GM04503 (cell line): ENCODE measurements around the gene RAET1L.
"Not testable (repeated sequence)": the region's sequence is repeated elsewhere in the genome, so short reads cannot be mapped to it uniquely, and the experiment has no call there.

Source experiments
- DNase-seq: peaks from one replicate; pipeline ENCODE4 v3.0.0-alpha.2; 2012; ENCODE audit warnings: low read depth

Gene RAET1L

GRCh38 chr6:149991472-149991795 is 33.9 kb downstream of the RAET1L start:
- not testable (repeated sequence) for DNase-seq

DNA sequence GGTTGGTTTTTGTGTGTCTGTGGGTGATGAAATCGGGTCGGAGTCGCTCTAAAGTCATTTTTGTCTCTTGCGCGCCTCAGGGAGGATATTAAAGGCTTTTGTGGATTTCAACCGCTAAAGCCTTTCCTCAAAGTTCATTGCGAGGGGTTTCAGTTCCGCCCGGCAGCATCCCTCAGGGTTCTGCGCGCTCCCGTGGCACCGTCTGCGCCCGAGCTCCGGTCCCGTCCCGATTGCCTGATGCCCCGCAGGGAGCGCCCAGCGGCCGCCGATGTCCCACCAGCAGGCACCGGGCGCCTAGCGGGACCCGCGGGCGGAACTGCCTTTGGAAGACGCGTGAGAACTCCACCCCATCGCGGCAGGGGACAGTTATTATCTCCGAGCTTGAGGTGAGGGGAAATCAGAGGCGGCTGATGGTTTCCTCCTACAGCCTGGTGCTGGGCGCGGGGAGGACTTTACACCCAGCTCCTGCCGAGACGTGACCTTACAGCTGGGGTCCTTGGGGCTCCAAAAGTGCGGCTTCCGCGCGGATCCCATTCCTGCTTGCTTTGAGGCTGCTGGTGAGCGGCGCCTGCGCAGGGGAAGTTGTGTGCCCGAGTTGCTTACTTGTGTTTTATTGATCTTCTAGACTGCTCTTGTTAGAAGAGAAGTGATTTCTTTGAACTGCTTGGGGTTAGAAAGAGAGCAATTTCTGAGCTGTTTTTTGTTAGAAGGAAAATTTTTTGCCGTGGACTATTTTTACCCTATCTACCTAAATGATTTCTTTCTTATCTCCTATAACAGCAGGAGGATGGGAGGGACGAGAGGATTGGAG is 34.5 kb downstream of the RAET1L start:
- DNase-seq, result no peak

- no peak for DNase-seq
Observed at GRCh38 chr6:149990212-149990660, 35.1 kb downstream of the RAET1L start.

DNA sequence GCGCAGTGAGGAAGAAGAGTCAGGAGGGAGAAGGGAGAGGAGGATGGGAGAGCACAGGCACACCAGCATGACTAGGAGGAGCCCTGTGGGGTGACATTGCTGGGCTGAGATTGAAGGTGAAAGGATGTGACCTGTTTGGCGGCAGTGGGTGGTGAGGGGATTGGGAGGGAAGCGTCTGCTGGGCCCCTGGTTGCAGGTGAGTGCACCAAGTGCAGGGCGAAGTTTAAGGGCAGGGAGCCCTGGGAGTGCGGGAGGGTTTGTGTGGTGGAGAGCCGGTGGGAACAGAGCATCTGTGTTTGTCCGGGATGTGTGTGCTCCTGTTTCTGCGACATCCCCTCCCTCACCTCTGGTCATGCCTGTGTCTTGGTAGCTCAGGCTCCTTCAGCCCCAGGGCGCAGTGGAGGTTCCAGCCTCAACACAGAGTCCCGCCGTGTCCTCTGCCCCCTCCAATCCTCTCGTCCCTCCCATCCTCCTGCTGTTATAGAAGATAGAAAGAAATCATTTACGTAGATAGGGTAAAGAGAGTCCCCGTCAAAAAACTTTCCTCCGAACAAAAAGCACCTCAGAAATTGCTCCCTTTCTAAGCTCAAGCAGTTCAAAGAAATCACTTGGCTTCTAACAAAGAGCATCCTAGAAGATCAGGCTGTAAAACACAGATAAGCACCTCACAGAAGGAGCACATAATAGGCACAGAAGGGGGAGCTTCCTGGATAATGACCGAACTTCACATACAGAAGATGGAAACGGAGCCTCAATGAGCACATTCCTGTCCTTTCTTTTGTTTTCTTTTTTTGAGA is 36.6 kb downstream of the RAET1L start:
- DNase-seq, result no peak

DNA sequence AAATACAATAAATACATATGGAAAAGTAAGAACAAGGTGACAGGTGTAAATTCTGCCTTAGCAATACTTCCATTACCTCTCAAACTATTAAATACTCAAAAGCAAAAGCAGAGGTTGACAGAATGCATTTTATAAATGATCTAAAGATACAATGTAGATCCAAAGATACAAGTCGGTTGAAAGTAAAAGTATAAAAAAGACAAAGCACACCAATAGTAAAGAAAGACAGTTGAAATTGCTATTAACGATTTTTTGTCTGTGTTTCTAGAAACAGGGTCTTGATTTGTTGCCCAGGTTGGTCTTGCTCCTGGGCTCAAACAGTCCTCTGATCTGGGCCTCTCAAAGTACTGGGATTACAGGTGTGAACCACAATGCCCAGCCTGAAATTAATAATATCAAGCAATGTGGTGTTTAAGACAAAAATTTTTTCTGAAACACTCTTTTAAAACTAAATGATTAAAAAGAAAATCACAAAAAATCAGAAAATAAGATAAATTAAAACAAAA is 37.7 kb downstream of the RAET1L start:
- DNase-seq, result no peak

- no peak for DNase-seq
Observed at GRCh38 chr6:149985481-149985937, 39.8 kb downstream of the RAET1L start.

DNA sequence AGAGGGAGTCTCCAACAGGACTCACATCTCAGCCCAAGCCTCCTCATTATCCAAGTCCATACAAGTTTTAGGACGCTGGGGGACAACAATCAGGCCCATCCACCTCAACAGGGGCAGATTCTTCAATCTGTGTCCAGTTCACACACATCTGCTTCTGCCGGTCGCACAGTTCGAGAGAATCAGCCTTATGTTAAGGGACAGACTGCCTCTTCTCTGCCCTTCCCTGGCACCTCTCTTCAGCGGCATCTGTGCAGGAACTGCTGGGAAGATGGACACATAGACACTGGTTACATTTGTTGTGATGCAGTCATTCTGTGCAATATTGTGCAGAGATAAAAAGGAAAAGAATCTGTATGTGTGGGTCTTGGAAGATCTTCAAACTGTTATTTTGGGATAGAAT is 40.6 kb downstream of the RAET1L start:
- no peak for DNase-seq

- no peak for DNase-seq
Observed at GRCh38 chr6:149983145-149983544, 42.2 kb downstream of the RAET1L start.

- no peak for DNase-seq
Observed at GRCh38 chr6:149979293-149979692, 46.0 kb downstream of the RAET1L start.

- DNase-seq, result no peak
Observed at GRCh38 chr6:149978610-149979009, 46.7 kb downstream of the RAET1L start.

- no peak for DNase-seq
Observed at GRCh38 chr6:149977221-149977620, 48.1 kb downstream of the RAET1L start.

GRCh38 chr6:149975400-149975799 is 49.9 kb downstream of the RAET1L start:
- DNase-seq, result no peak

- no peak for DNase-seq
Observed at GRCh38 chr6:149974825-149975224, 50.5 kb downstream of the RAET1L start.

GRCh38 chr6:149974394-149974793 is 50.9 kb downstream of the RAET1L start:
- not testable (repeated sequence) for DNase-seq

DNA sequence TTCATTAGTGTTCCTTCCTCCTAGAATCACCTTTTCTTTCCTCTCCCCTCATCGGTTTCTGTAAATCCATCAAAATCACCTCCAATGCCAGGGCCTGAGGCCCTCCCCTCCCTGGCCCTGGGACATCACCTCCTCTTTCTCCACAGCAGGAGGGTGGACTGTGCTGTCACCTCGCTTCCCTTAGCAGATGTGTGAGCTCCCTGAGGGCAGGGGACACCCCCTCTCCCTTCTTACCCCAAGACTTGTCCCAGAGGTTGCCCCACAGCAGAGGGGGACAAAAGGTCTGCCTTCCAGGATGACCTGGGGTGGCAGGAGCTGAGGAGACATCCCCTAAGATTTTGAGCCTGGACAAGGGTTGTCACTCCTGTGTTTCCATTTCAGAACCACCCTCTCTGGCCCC is 55.7 kb downstream of the RAET1L start:
- DNase-seq, result no peak

DNA sequence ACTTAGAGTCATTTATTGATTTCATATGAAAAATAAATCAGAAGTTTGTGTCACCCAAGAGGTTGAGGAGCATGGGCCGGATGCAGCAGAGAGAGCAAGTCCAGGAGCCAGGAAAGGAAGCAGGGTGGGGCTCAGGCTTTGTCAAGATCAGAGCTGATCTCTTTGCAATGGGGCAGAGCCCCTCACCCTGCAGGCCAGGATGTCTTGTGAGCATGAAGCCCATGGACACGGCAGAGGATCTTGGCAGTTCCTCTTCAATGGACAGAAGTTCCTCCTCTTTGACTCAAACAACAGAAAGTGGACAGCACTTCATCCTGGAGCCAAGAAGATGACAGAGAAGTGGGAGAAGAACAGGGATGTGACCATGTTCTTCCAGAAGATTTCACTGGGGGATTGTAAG is 56.4 kb downstream of the RAET1L start:
- not testable (repeated sequence) for DNase-seq
